GM18519 (cell line): ENCODE data around the gene PIGK.

Source experiments
- ATAC-seq: cut with Tn5 transposase; IDR thresholded peaks from one replicate; pipeline ENCODE4 v1.9.1; 2021; ENCODE audit warnings: mild to moderate bottlenecking, moderate library complexity; ENCODE audit not compliant: unreplicated experiment, low FRiP score

The PIGK gene

DNA sequence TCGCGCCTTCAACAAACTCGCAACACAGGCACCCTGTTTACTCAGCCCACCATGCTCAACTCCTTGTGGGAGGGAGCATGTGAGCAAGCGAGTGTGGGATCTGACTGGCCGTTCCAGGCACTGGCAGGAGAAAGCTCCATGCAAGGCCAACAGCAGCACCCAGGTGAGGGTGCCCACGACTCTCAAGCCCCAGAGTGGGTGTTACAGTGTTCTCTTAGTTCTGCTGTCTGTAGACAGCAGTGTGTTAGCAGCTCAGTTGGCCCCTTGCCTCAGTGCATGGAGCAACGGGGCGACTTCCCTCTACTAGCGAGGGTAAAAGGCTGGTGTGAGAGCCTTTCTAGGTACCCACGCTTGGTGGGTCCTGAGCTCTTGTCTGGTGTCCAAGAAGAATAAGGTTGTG, 114.6 kb downstream of the PIGK start:
- ATAC-seq, result no peak

DNA sequence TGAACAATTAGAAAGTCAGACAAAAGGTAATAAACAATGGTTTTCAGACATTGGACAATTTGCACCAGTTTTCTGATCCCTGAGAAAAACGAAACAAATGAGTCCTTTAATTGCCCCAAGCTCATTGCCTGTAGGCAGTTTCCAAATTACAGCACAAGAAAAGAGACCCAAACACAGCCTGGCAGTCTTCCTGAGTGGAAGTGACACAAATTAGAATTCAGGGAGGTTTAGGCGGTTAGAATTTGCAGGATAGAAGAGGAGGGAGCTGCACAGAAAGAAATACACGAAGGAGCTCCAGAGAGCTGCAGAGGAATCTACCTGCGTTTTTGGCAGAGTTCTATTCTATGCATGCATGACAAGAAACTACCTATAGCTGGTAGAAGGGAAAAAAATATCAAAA, 115.7 kb downstream of the PIGK start:
- no peak for ATAC-seq

DNA sequence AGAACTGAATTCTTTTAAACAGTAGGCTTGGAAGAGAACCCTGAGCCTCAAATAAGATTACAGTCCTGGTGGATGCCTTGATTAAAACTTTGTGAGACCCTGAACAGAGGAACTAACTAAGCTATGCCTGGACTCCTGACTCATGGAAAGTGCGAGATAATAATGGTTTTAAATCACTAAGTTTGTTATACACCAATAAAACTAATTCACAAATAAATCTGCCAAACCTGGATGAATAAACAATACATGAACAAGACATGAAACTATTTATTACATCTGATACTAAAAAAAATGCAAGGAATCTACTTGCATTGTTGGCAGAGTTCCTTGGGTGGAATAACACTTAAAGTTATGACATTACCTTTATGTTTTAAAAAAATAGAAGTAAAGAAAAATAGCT, 118.4 kb downstream of the PIGK start:
- ATAC-seq, result no peak

DNA sequence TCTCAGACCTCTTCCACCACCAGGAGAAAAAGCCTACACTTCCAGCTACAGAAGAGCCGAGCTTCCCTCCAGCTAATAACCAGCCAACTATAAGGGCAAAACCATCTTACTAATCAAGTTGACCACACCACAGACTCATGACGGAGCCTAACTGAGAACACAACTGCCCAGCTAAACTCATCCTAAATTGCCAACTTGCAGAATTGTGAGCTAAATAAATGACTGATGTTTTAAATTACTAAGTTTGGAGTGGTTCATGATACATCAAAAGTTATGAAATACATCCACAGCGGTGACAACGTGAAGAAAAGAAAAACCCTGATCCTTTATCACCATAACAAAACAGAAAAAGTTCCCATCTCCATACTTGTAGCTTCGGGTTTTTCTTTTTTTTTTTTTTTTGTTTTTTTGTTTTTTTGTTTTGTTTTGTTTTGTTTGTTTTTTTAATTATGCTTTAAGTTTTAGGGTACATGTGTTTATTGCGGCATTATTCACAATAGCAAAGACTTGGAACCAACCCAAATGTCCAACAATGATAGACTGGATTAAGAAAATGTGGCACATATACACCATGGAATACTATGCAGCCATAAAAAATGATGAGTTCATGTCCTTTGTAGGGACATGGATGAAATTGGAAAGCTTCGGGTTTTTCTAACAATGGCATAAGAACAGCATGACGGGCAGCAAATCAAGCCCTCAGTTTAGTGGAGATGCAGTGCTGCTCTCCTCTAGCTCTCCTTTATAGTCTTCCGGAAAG, 122.6 kb downstream of the PIGK start:
- ATAC-seq, result no peak

DNA sequence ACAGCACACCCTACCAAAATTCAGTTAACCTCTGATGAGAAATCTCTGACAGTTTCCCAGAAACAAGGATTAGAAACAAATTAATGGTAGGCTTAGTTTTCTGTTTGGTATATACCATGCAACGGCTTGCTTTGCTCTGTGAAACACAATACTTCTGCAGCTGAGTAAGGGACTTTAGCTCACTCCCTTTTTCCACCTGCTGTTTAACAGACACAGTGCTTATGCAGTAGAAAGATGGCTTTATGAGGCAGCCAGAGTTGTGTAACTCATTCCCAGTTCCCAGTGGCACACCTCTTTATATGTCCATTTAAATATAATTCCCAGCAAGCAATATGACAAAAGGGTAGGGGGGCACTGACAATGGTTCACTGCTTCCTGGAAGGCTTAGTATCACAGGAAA, 124.0 kb downstream of the PIGK start:
- ATAC-seq, result no peak

DNA sequence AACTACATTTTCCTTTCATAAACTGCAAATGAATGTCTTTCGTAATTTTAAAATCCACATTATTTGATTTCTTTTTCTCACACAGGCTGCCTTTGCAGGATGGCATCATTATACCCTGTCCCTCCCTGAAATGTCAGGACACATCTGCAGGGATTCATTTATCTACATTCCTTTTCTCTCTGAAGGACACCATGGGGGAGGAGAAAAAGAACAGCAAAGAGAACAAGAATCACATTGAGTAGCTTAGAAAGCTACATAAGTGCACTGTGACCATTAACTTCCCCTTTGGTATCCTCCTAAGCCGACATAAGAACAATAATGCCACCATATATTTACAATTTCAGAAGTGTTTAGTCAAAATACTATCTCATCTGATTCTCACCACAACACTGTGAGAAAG, 129.5 kb downstream of the PIGK start:
- ATAC-seq, result no peak

DNA sequence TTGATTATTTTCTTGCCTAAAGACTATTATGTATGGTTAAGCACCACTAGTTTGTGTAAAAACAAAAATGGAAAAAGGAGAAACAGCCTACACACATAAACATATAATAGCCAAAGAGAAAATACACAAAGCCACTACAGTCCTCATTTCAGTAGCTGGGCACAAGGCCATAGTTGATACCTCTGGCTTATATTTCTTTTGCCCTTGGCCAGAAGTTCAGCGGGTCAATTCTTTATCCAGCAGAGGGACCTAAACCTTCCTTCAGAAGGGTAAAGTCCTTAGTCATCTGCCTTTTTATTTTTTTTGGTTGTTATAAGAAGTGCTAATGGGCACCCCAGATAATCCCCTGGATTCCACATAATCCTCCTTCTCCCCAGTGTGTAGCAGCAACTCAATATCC, 134.1 kb downstream of the PIGK start:
- no peak for ATAC-seq

DNA sequence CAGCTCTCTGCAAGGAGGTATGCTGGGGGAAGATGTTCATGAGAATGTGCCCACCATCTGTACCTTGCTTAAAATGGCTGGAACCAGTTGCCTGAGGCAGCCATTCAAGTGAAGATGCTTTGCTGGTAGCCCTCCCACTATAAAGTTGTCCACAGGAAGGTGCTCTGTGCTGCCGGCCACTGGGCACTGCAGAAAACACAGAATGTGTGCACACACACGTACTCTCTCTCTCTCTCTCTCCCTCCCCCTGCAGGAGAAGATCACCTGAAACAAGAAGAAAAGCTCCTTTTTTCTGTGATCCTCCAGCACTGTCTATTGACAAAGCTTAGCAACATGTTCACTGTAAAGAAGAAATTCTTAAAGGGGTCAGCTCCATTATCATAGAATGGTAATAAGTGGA, 134.8 kb downstream of the PIGK start:
- no peak for ATAC-seq

DNA sequence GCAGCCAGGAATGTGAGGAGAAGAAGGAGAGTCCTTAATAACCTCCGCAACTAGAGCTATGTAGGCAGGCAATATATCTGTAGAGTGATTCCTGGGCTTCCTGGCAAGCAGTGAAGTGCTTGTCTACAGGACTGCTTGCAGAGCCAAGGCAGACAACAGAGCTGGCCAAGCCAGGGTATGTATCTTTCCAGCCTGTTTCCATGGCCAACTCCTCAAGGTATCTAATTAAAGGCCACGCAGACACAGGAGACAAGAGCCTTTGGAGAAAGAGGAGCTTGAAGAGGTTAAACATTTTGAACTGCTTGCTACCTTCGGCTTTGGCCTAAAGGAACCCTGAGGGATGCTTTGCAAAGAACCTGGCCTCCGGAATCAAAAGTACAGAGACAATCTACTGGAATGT, 137.4 kb downstream of the PIGK start:
- ATAC-seq, result no peak

DNA sequence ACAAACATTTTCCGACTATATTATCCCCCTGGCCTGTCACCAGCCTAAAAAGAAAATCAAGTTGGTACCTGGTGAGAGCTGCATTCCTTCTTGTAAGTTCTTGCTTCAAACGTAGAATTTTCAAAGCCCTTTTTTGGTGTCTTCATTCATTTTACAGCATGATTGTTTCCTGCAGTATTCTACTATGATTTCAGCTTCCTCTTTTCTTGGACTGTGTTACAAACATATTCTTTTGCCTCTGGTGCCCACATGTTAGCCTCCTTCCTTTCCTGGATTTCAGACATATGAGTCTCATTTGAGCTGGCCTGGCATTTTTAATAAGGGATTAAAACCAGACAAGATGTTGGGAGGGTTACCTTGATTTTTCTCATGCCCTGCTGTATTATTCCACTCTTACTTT, 142.5 kb downstream of the PIGK start:
- no peak for ATAC-seq

DNA sequence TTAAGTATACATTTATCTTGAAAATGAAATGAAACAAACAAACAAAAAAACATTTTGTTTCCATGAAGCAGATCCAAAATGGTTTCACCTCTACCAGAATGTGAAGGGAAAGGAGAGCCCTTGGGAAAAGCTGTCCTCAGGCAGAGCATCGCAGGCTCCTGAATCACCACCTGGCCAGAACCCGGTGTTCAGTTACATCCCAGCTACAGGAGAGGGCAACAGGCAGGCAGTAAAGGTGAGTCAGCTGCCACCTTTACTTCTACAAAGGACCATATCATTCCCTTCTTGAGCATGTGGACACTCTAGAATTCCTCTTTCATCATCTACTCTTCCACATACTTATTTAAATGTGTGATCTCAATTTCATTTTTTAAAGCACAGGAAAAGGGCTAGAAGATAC, 151.2 kb downstream of the PIGK start:
- no peak for ATAC-seq

DNA sequence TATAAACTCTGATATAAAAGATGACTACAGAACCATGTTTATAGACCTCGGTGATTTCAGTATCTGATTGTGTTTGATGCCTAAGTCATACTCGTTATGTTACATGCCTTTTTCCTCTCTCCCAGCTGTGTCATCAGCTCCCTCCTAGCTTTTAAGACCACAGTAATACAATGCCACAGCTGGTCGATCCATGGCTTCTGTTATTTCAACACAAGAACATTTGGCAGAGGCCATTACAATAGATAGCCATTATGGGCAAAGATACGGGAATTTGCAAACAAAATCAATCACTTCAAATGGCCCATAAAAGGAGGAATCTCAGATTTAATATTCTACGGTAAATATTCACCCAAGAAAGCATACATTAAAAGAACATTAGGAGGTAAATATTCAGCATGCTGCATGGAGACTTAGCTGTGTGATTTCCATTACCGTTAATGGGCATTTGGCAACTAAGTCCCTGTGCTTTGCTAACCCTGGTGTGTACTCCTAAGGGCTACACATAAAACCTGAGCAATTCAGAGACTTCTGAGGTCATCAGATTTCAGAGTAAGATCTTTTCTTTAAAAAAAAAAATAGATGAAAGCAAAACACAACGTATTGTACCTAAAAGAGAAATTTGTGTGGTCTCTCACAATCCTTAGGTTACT, 153.4 kb downstream of the PIGK start:
- no peak for ATAC-seq

DNA sequence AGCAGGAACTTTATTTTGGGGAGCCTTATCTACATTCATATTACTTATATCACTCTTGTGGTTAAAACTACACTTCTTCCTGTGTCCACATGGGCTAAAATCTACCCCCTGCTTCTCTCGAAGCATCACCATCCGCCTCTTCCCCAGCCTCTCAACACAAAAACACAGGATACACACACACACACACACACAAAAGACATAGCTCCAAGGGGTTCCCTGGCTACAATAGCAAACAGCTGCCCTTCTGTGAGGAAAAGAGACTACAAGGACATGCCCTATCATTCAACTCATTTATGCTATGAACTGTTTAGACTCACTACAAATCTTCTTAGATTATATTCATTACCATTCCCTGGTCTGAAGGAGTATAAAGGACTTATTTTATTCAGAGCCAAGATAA, 155.0 kb downstream of the PIGK start:
- no peak for ATAC-seq

DNA sequence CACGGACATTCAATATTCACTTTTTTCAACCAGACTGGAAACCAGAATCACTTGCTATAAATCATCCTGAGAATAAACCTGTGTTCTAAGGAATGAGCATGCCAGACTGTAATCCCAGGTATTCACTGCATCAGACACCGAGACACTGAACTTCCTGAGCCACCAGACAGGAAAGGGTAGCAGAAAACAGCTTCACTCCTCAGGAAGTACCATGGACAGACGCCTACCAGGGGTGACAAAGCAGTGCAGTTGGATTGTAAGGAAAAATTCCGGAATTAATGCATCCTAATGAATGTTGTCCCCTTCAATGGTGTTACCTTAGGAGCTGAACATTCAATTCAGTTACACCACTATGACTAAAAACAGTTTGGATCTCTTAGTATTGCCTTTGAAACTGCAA, 156.1 kb downstream of the PIGK start:
- ATAC-seq, result no peak

DNA sequence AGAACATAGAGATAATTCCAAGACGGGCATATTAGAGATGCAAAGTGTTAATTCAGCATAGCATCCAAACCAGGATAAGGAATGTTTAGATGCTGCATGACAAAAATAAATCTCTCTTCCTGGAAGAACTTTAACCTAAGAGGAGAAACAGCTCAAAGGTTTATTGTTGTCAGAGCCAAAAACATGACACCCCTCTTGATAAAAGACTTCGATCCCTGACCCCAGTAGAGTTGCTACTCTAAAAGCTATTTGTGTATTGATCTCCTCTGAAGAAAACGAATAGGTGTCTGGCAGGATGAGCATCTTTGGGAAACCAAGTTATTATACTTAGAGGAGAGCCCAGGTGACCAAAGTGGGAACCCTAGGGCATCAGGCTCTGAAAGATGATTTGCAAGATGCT, 158.1 kb downstream of the PIGK start:
- ATAC-seq, result no peak

DNA sequence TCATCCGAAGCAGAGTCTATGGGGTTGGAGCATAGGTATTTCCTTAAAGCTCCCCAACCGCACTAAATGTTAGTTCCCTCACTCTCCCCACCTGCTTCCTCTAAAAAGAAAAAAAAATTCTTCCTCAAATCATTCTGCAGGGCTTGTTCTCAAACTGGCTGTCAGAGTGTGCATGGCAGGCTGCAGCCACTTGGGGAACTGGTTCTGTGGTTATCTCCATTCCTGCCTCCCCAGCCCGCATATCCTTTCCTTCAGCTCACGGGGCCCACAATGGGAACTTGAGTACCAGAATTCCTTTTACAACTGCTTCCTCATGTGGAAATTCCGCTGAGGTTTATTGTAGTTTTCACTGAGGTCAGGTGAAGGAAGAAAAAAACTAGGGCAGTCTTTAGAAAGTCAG, 159.2 kb downstream of the PIGK start:
- no peak for ATAC-seq

DNA sequence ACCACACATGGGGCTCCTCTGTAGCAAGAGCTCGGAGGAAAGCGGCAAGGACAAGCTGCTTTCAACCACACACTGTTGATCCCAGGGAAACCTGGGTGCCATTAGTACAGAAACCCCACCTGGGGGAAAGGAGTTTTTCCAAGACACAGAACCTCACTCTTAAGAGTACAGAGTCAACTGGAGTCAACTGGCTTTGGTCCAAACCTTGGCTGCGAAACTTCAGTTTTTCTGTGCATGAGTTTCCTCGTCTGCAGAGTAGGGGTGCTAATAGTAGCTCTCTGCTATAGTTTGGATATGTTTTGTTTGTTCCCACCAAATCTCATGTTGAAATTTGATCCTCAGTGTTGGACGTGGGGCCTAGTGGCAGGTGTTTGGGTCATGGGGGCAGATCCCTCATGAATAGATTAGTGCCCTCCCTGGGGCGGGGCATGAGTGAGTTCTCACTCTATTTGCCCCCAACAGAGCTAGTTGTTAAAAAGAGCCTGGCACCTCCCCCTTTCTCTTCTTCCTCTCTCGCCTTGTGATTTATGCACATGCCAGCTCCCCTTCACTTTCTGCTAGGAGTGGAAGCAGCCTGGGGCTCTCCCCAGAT, 161.1 kb downstream of the PIGK start:
- no peak for ATAC-seq

DNA sequence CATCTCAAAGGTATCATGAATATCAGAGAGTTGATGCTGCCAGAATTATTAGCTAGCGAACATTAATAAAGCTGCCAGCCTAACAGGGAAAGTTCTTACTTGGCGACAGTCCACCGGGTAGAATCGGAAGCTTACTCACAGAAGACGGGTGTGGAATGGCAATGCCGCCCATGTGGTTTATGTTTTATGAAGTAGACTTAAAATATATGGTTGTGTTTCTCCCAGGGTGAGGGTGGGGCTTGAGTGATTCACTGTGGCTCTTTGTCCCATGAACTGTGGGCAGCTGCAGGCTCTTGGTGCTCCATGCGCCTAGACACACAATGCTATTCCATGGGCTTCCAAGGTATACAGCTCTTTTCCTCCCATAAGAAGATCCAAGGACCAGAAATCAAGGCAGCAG, 162.7 kb downstream of the PIGK start:
- ATAC-seq, result no peak

DNA sequence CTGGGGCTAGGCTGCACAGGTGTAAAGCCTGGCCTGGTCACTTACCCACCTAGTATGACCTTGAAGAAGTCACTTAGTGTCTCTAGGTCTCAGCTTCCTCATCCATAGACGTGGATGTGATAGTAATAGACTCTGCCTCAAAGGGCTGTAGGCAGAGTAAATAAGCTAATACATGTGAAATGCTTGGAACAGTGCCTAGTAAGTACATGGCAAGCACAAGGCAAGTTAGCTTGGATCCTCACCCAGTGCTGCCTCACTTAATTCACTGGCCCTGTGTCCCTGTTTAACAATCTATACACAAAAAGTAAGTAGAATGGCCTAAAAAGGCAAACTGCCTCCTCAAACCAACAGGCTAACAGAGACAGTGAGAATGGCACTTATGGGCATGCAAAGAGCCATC, 167.8 kb downstream of the PIGK start:
- no peak for ATAC-seq

DNA sequence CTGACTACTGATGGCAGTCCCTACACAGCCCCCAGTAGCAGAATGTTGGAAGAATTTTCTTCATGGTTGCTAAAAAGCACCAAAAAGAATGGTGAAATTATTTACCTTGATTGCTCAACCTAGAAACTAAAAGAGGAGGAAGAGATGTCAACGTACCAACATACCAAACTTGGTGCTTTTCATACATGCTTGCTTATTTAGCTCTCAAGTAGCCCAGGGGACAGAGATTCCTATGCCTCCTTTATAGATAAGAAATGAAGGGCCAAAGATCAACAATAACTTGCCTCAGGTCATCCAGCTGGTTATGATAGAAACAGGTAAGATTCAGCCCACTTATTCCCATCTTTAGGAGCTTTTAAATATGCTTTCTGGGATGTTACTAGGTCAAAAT, 170.6 kb downstream of the PIGK start:
- no peak for ATAC-seq

DNA sequence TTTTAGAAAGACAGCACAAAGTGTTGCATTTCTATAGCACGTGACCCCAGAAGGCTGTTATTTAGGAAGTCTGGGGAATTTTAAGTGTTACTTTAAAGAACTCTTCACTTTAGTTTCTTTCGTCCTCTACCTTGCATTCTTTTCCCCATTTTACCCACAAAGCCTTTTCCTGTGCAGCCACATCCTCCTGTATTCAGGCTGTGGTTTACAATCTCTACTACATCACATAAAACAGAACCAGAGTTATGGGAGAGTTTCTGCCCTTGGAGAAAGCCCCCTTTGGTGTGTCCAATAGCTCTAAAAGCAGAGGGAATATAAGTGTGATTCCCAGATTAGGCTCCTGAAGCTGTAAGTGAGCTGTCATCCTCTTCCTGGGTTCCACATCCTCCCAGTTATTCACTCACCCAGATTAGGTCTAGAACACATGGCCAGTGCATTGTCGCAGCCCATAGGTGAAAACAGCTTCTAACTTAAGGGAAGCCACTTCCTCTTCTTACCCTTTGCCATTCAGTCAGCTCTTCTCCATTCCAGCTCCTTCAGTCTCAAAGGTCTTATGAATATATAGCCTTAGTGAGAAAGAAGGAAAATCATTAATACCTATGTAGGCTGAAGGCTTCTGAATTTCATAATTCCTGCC, 171.1 kb downstream of the PIGK start:
- no peak for ATAC-seq

DNA sequence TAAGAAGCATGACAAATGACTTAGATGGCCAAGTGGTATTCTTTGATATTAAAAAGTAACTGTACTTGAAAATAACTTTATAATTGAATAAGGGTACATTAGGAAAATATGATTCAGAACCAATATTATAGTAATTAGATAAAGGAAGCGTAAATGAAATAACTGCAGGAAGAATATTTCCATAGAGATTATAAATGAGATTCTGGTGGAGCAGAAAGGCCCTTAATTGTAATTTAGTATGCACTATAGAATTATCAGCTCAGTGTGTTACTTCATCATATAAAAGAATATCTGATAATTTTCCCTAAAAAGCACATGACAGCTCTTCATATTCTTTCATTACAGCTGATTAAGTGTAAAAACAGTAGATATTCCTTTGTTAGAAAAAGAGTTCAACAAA, 171.7 kb downstream of the PIGK start:
- no peak for ATAC-seq
